Measurements from ENCODE around the gene FAIM2. TPM values are rescaled to one million over a fixed set of nuclear protein-coding genes. Genes with fewer than 3 reads are reported as not detected.
A peak's percentile ranks its signal among the peaks of the same experiment; 100 is the strongest.

Gene FAIM2
- total RNA-seq, 1 experiment from 2014 or later: not detected

DNA sequence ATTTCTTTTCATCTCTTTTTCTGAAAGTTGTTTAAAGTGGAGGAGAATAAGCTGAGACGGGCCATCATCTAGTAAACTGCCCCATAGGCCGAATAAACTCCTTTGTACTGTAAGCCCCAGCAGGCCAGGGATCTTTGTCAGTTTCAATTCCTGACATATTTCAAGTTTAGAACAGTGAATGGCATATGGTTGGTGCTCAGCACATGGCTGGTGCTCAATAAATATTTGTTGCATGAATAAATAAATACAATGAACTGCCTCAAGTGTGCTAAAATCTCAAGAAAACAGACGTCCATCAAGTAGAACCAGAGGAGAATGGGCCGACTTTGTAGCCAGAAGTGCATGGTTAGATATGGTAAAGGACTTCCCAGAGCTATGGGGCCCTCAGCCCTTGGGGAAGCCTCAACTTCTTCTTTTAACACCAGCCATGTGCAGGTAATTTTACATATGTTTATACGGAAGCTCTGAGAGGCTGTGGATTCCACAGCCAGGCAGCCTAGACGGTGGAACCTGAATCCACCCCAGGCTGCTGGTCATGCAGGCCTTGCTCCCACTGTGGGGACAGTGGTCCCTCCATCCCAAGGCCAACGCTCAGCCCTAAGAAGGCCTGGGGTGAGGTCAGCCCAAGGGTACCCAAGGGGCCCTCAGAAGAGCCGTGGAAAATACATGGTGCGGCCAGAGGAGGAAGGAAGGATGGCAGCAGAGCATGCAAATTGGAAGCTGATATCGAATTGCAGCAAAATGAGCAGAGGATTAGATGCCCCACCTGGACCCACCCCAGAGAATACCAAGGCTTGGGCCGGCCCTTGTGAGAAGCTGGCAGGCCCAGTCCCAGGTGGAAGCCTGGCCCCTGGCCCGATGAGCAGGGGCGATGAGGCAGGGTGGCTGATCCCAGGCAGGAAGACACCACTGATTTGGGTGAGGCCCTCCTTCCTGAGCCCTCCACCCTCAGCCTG is 38.1 kb upstream of the FAIM2 start:
- DNase-seq (ENCODE audit: low spot score): no peak
- in situ Hi-C loops (cut with HindIII; ENCODE audit: low sequenced_read_pairs): no loop called here

DNA sequence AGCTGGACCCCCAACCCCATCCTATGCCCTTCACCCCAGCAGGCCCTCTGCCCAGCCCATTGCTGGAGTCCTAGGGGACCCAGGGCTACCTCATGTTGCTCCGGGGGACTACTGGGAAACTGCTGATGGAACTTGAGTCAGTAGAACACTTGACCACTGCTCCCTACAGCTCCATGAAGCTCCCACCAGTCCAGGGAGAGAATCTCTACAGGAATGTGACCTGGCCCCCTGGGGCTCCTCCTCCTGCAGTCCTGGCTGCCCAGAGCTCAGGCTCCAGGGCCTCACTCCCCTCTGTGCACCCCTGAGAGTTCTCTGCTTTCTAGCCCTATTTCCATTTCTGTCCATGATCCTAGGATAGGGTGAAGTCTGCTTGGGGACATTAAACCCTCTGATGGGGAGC is 36.0 kb upstream of the FAIM2 start:
- DNase-seq (ENCODE audit: low spot score): no peak
- in situ Hi-C loops (cut with HindIII; ENCODE audit: low sequenced_read_pairs): no loop called here

- no peak for DNase-seq (ENCODE audit: low spot score)
- in situ Hi-C loops (cut with HindIII; ENCODE audit: low sequenced_read_pairs): no loop called here
These were observed 35.6 kb upstream of the FAIM2 start for GRCh38 chr12:49939307-49939706.

GRCh38 chr12:49937639-49938300 is 34.1 kb upstream of the FAIM2 start:
- in situ Hi-C loops (cut with HindIII; ENCODE audit: low sequenced_read_pairs): no loop called here
- no peak for DNase-seq (ENCODE audit: low spot score)

DNA sequence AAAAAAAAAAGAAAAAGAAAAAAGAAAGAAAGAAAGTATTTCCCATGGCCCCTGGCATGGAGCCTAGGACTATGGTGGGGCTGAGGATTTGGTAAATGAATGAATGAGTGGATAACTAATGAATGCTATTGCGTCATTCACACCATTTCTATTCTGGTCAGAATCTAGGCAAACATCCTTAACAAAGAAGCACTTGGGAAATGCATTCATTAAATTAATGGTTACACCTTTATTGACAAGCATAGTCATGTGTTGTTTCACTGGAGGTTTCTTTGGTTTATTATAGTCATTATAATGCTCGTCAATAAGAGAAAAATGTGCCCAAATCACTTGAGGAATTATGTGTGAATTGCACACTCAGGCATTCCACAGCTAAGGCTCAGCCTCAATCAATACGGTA is 33.2 kb upstream of the FAIM2 start:
- in situ Hi-C loops (cut with HindIII; ENCODE audit: low sequenced_read_pairs): no loop called here
- no peak for DNase-seq (ENCODE audit: low spot score)

- no peak for DNase-seq (ENCODE audit: low spot score)
- in situ Hi-C loops (cut with HindIII; ENCODE audit: low sequenced_read_pairs): no loop called here
These were observed 30.8 kb upstream of the FAIM2 start for GRCh38 chr12:49934505-49934904.

GRCh38 chr12:49933796-49934195 is 30.1 kb upstream of the FAIM2 start:
- no peak for DNase-seq (ENCODE audit: low spot score)
- in situ Hi-C loops (cut with HindIII; ENCODE audit: low sequenced_read_pairs): no loop called here

DNA sequence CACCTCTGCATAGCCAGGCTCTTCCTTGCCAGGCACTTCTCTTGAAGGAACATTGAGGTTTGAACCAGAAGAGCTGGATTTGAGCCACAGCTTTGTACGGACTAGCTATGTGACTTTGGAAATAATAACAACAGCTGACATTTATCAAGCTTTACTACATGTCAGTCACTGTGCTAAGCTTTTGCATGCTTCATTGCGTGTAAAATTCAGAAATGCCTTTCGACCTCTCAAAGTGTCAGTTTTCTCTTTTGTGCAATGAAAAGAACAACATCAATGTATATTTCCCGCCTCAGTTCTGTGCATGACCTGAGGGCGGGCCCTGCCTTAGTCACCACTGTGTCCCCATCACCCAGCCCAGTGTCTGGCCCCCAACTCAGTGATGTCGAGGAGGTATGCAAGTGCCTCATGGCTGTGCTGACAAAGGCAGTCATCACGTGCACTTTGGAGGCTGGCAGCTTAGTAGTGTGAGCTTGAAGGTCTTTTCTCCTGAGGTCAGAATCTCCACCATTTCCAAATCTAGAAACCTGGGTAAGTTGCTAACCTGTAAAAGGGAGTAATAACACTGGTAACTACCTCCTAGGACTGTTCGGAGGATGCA is 28.9 kb upstream of the FAIM2 start:
- in situ Hi-C loops (cut with HindIII; ENCODE audit: low sequenced_read_pairs): no loop called here
- no peak for DNase-seq (ENCODE audit: low spot score)

- in situ Hi-C loops (cut with HindIII; ENCODE audit: low sequenced_read_pairs): no loop called here
- no peak for DNase-seq (ENCODE audit: low spot score)
These were observed 28.3 kb upstream of the FAIM2 start for GRCh38 chr12:49932023-49932422.

DNA sequence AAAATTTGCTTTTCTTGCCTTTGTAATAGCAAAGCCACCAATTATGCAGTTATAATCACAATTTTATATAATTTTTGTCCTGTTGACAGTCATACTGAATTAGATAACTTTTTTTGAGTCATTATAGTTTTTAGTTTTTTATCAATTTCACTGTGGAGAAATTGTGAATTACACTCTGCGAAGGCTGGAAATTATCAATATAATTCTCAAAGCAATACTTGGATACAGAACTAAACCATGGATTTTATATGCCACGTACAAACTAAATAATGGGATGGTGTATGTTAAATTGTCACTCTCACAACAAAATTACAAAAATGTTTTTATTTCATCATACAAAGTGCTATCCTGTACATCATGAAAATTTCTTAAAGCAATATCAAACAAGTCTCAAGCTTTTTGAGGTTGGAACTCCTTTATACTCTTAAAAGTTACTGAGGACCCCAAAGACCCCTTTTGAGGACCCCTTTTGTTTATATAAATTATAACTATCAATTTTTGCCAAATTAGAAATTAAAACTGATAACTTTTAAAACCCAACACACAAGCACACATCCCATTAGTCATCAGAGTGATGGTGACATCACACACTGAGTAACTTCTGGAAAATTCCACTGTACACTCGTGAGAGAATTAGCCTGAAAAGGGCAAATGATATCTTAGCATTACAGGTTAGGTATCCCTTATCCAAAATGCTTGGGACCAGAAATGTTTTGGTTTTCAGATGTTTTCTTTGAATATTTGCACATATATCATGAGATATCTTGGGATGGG is 27.0 kb upstream of the FAIM2 start:
- no peak for DNase-seq (ENCODE audit: low spot score)
- in situ Hi-C loops (cut with HindIII; ENCODE audit: low sequenced_read_pairs): no loop called here

- peak; percentile 6 for DNase-seq (ENCODE audit: low spot score)
- in situ Hi-C loops (cut with HindIII; ENCODE audit: low sequenced_read_pairs): no loop called here
These were observed 25.9 kb upstream of the FAIM2 start for GRCh38 chr12:49929581-49929980.

DNA sequence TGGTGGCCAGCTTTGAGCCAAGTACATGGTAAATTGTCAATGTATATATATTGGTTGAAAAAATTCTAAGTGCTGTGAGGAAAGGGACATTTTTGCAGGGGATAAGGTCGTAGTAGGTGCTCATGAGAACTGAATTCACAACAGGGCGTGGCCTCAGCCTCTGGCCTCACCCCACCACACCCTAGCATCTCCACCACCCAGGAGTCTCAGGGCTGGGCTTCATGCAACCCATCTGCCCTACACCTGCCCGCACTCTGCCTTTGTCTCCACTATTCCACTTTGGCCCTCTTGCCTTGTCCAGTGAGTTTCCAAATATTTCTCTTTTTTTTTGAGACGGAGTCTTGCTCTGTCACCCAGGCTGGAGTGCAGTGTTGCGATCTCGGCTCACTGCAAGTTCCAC is 24.8 kb upstream of the FAIM2 start:
- in situ Hi-C loops (cut with HindIII; ENCODE audit: low sequenced_read_pairs): no loop called here
- DNase-seq (ENCODE audit: low spot score): no peak

DNA sequence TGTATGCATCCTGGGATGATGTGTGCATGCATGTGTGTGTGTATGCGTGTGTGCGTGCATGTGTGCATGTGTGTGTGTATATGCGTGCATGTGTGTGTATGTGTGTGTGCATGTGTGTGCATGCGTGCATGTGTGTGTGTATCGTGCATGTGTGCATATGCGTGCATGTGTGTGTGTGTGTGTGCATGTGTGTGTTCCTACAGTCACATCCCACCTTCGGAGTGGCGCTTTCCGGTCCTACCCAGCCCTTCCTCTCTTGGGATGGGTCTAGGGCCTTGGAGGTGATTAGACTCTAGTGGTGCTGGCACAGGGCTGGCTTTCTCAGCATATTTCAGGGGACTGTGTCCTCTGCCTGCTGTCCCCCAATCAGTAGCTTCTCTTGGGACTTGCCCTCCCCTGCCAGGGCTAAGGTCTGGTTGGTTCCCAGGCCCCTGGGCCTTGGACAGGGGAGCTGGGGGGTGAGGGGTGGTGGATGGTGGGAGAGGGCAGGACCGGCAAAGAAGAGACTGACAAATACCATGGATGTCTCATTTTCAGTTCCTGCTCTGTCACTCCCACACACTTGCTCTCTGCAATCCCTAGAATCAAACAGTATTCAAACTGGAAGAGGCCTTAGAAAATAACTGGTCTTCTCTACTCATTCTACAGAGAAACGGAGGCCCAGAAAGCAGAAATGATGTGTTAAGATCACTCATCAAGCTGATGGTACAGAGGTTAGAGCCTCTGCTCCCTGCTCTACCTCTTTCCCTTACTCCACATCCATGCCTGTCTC is 21.9 kb upstream of the FAIM2 start:
- no peak for DNase-seq (ENCODE audit: low spot score)
- in situ Hi-C loops (cut with HindIII; ENCODE audit: low sequenced_read_pairs): no loop called here

DNA sequence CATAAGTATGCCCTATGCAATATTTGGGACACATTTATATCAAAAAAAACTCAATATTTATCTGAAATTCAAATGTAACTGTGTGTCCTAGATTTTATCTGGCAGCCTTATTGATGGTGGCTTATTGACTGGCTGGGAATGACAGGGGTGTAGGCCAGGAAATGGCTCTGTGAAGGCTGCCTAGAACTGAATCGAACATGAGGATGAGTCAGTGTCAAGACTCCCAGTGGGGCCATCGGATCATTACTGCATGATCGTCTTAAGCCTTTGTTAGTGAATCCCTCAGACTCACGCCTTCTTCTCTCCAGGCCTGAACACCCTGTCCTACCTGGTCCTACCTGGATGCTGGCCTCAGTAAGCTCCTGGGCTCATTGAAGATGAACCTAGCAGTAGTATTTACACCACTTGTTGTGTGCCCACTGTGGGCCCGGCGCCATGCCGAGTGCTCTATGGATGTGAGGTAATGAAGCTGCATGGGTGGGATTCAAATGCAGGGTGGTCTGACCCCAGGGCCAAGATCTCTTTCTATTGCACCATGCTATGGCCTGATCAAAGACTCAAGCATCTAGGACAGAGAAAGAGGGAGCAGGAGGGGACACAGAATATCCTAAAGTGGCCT is 21.0 kb upstream of the FAIM2 start:
- in situ Hi-C loops (cut with HindIII; ENCODE audit: low sequenced_read_pairs): no loop called here
- DNase-seq (ENCODE audit: low spot score): no peak

DNA sequence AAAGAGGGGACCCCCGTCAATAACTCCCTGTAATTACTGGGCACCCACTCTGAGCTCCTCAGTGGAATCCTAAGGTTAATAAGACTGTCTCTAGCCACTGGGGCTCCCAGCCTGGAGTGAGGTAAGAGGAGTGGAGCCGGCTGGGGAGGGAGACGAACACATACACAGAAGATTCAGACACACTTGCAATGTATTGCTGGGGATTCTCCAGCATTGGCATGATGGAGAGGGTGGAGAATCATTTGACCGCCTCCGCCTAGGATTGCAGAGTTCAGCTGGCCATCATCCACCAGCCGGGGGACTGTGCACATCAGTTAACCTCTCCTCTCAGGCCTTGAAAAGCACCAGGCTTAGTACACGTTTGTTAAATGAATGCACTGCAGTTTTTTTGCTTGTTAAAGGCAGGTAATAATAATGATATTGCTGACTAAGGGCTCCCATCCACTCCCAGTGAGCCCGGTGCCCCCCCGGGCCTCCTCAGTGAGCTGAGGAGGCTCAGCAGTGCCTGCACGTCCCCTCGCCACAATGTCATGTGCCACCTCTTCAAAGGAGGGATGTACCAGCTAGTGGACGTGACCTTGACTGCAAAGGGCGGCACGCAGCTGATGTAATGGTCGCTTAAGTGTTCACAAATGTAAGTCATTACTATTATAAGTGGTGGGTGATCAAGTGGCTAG is 20.3 kb upstream of the FAIM2 start:
- DNase-seq (ENCODE audit: low spot score): no peak
- in situ Hi-C loops (cut with HindIII; ENCODE audit: low sequenced_read_pairs): no loop called here

DNA sequence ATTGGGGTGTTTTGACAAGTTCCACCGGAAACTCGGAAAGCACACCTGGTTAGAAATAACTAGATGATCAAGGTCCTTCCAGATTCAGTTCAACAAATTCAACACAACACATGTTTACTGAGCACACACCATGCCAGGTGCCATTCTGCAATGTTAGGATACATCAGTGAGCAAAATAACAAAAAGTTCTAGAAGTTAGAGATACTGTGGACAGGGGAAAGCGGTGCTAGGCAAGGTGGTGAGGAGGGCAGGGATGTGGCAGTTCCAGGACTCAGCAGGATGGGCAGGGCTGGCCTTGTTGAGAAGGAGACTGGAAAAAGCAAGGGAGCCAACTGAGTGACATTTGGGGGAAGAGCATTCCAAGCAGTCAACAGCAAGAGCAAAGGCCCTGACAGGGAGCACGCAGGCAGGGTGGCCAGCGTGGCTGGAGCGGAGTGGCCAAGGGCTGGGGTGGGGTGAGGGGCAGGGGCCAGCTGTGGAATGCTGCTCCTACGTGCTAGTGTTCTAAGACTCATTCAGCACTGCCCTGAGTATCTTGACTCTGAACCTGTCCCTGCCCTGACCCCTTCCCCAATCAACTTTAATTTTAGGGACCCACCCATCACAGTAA is 19.4 kb upstream of the FAIM2 start:
- DNase-seq (ENCODE audit: low spot score): no peak
- in situ Hi-C loops (cut with HindIII; ENCODE audit: low sequenced_read_pairs): no loop called here

- no peak for DNase-seq (ENCODE audit: low spot score)
- in situ Hi-C loops (cut with HindIII; ENCODE audit: low sequenced_read_pairs): no loop called here
These were observed 18.8 kb upstream of the FAIM2 start for GRCh38 chr12:49922349-49923034.
